HepG2 (cell line): ENCODE results near the gene MCMBP. TPM values are rescaled to one million over a fixed set of nuclear protein-coding genes. Genes with fewer than 3 reads are reported as not detected.

Source experiments
- ARHGAP35 ChIP-seq: sonication (generic); formaldehyde crosslinking; IDR thresholded peaks from 2 replicates; pipeline ENCODE4 v1.9.0; 2022; ENCODE audit warnings: mild to moderate bottlenecking, inconsistent platforms, moderate library complexity, missing genetic modification reagents, borderline replicate concordance
- E2F1 ChIP-seq: sonication (generic); formaldehyde crosslinking; IDR thresholded peaks from 2 replicates; pipeline ENCODE4 v1.5.0; 2020; ENCODE audit warnings: missing genetic modification reagents
- GMEB2 ChIP-seq: IDR thresholded peaks from 2 replicates; pipeline ENCODE4 v1.6.1; 2016; ENCODE audit warnings: missing biosample characterization, missing genetic modification reagents, low read depth
- MAX ChIP-seq: IDR thresholded peaks from 2 replicates; pipeline ENCODE4 v1.6.1; 2012; ENCODE audit warnings: inconsistent platforms
- NR3C1 ChIP-seq: sonication (generic); formaldehyde crosslinking; IDR thresholded peaks from 2 replicates; pipeline ENCODE4 v1.4.0; 2020; ENCODE audit warnings: missing genetic modification reagents
- POGK ChIP-seq: sonication (generic); formaldehyde crosslinking; conservative IDR thresholded peaks from 2 replicates; pipeline ENCODE4 v1.8.0; 2022; ENCODE audit warnings: mild to moderate bottlenecking, moderate library complexity, missing genetic modification reagents
- SIN3A ChIP-seq: IDR thresholded peaks from 2 replicates; pipeline ENCODE4 v1.6.1; 2011; ENCODE audit warnings: low read depth, mild to moderate bottlenecking, control low read depth, low read length, borderline replicate concordance
- SSRP1 ChIP-seq: IDR thresholded peaks from 2 replicates; pipeline ENCODE4 v1.6.1; 2016; ENCODE audit warnings: control low read depth
- TAF15 ChIP-seq: fragments of 200-400 bp; formaldehyde crosslinking; IDR thresholded peaks from one replicate; pipeline ENCODE4 v1.6.1; 2018; ENCODE audit warnings: mild to moderate bottlenecking, low read depth, low read length; ENCODE audit not compliant: poor library complexity, severe bottlenecking
- TCF12 ChIP-seq, 2 experiments: fragments of 450-650 bp in 1 of 2; sonication (generic) in 1 of 2; formaldehyde crosslinking in 1 of 2; IDR thresholded peaks; 2 replicates each; pipeline versions ENCODE4 v1.6.1 to v1.8.0; 2017 to 2022; ENCODE audit warnings: antibody characterized with exemption in 1 of 2, mild to moderate bottlenecking in 1 of 2, missing genetic modification reagents in 1 of 2, moderate library complexity in 1 of 2
- U2AF2 ChIP-seq: fragments of 200-400 bp; formaldehyde crosslinking; IDR thresholded peaks from 2 replicates; pipeline ENCODE4 v1.6.1; 2017; ENCODE audit warnings: low read depth, mild to moderate bottlenecking, low read length
- XBP1 ChIP-seq: sonication (generic); formaldehyde crosslinking; IDR thresholded peaks from 2 replicates; pipeline ENCODE4 v1.5.0; 2020; ENCODE audit warnings: missing genetic modification reagents
- ZFP41 ChIP-seq: sonication (generic); formaldehyde crosslinking; IDR thresholded peaks from 2 replicates; pipeline ENCODE4 v1.4.0; 2020; ENCODE audit warnings: mild to moderate bottlenecking, missing genetic modification reagents, borderline replicate concordance
- ZGPAT ChIP-seq: IDR thresholded peaks from 2 replicates; pipeline ENCODE4 v1.6.1; 2016; ENCODE audit warnings: mild to moderate bottlenecking
- ZNF143 ChIP-seq: sonication (generic); formaldehyde crosslinking; IDR thresholded peaks from 2 replicates; pipeline ENCODE4 v1.4.0; 2020; ENCODE audit warnings: missing genetic modification reagents
- ZNF225 ChIP-seq: sonication (generic); formaldehyde crosslinking; IDR thresholded peaks from 2 replicates; pipeline ENCODE4 v1.4.0; 2020; ENCODE audit warnings: mild to moderate bottlenecking, missing genetic modification reagents
- ZNF230 ChIP-seq: sonication (generic); formaldehyde crosslinking; IDR thresholded peaks from 2 replicates; pipeline ENCODE4 v1.4.0; 2020; ENCODE audit warnings: mild to moderate bottlenecking, missing genetic modification reagents
- ZNF282 ChIP-seq: fragments of 450-650 bp; IDR thresholded peaks from 2 replicates; pipeline ENCODE4 v1.6.1; 2018; ENCODE audit not compliant: partially characterized antibody
- ZNF558 ChIP-seq: sonication (generic); formaldehyde crosslinking; IDR thresholded peaks from 2 replicates; pipeline ENCODE4 v1.9.0; 2022; ENCODE audit warnings: mild to moderate bottlenecking, missing genetic modification reagents, borderline replicate concordance
- ZNF720 ChIP-seq: sonication (generic); formaldehyde crosslinking; IDR thresholded peaks from 2 replicates; pipeline ENCODE4 v1.4.0; 2020; ENCODE audit warnings: missing genetic modification reagents
- ZNF770 ChIP-seq: sonication (generic); formaldehyde crosslinking; IDR thresholded peaks from 2 replicates; pipeline ENCODE4 v1.5.0; 2020; ENCODE audit warnings: mild to moderate bottlenecking, missing genetic modification reagents
- polyA plus RNA-seq, 8 experiments: library from polyadenylated mRNA; depleted of rRNA in 3 of 8; stranded (reverse) in 7 of 8; unstranded in 1 of 8; fragments of >200 nt; fragmentation: Illumina TruSeq in 4 of 8; extraction: Trizol in 4 of 8; gene quantifications; 2 replicates each; pipeline versions ENCODE4 v1.2.1 to v1.2.3, GENCODE V29; 2011 to 2016; ENCODE audit warnings: low read depth in 4 of 8, missing spikeins in 1 of 8, mixed read lengths in 1 of 8; ENCODE audit not compliant: insufficient read depth in 1 of 8
- total RNA-seq, 5 experiments: library from RNA; depleted of rRNA; stranded (reverse); fragments of >200 nt; fragmentation: Illumina TruSeq; extraction: Trizol; gene quantifications; 2 replicates each; pipeline ENCODE4 v1.2.3, GENCODE V29; 2016; ENCODE audit warnings: low read depth in 1 of 5

The MCMBP gene
- total and polyA plus RNA-seq, 2 of the 13 experiments (the other 11 are each of a cell fraction or from before 2014, with no cell fraction given), result 35.7 to 62.4 TPM

GRCh38 chr10:119896061-119896655 is 23.5 kb upstream of the MCMBP start (continued):
- TF ChIP-seq ZFP41 (CRISPR knock-in tag) (no peak), ARHGAP35 (CRISPR knock-in tag) (no peak), ZNF558 (CRISPR knock-in tag) (no peak), SSRP1 (0 out of 2 replicates have a peak, but pooled peaks have one; percentile 26), E2F1 (CRISPR knock-in tag) (no peak), TCF12 (IDR thresholded peaks at IDR 0.05) (no peak), TCF12 (CRISPR knock-in tag; IDR thresholded peaks at IDR 0.05) (no peak), ZNF225 (CRISPR knock-in tag) (no peak), ZNF282 (no peak), GMEB2 (CRISPR knock-in tag) (no peak), POGK (CRISPR knock-in tag) (no peak), MAX (peak; percentile 38; the same call in 1 of the 2 replicates), TAF15 (no peak), NR3C1 (no peak), ZNF770 (CRISPR knock-in tag) (no peak), ZGPAT (no peak; the same call in none of the 2 replicates), ZNF143 (no peak), U2AF2 (no peak), ZNF720 (CRISPR knock-in tag) (no peak), SIN3A (0 out of 2 replicates have a peak, but pooled peaks have one; percentile 30), XBP1 (CRISPR knock-in tag) (no peak), ZNF230 (CRISPR knock-in tag) (no peak)
